IMR-90 (cell line): Measurements from ENCODE around the gene SAPCD1. TPM values are rescaled to one million over a fixed set of nuclear protein-coding genes. Genes with fewer than 3 reads are reported as not detected.

Experiments used
- ATAC-seq: fragments of 200-7000 bp; cut with Tn5 transposase; 2 replicates; pipeline ENCODE4 v1.9.1; 2020; ENCODE audit warnings: low read depth, mild to moderate bottlenecking, moderate library complexity
- BruUV-seq: library from RNA; stranded (reverse); fragments of 400-500 nt; replicated peaks from 2 replicates; lab custom pipeline; 2021; lab: Mats Ljungman, UMichigan
- CTCF ChIA-PET: fragments of 300-600 bp; formaldehyde crosslinking; extraction: SDS; loops from one replicate; lab custom pipeline; 2021; ENCODE audit warnings: antibody characterized with exemption; lab: Yijun Ruan, JAX
- POLR2A ChIA-PET: fragments of 300-600 bp; sonication (Branson Sonifier 250); formaldehyde crosslinking; loops from one replicate; lab custom pipeline; 2022; ENCODE audit warnings: antibody characterized with exemption; ENCODE audit not compliant: unreplicated experiment; lab: Charles Lee
- DNase-seq: peaks from one replicate; pipeline ENCODE4 v3.0.0; 2013
- H2AFZ ChIP-seq: replicated peaks from 2 replicates; pipeline ENCODE3; 2013; ENCODE audit warnings: low read length, mild to moderate bottlenecking; ENCODE audit not compliant: poor library complexity
- H2AK5ac ChIP-seq: 2 replicates; pipeline ENCODE4 v1.6.1; 2013; ENCODE audit warnings: low read depth, low read length, inconsistent platforms
- H2AK9ac ChIP-seq: replicated peaks from 2 replicates; pipeline ENCODE3; 2013; ENCODE audit warnings: mild to moderate bottlenecking, low read depth, low read length, moderate library complexity; ENCODE audit not compliant: poor library complexity
- H2BK120ac ChIP-seq: 2 replicates; pipeline ENCODE4 v1.6.1; 2013; ENCODE audit warnings: low read depth, low read length, inconsistent platforms
- H2BK15ac ChIP-seq: 3 replicates; pipeline ENCODE4 v1.6.1; 2013; ENCODE audit warnings: low read depth, low read length, inconsistent platforms
- H2BK20ac ChIP-seq: 2 replicates; pipeline ENCODE4 v1.6.1; 2013; ENCODE audit warnings: low read depth, mild to moderate bottlenecking, inconsistent platforms, low read length, moderate library complexity
- H2BK5ac ChIP-seq: 2 replicates; pipeline ENCODE4 v1.6.1; 2013; ENCODE audit warnings: mild to moderate bottlenecking, low read depth, low read length, inconsistent platforms; ENCODE audit not compliant: poor library complexity, severe bottlenecking
- H3K14ac ChIP-seq: replicated peaks from 2 replicates; pipeline ENCODE4 v1.6.1; 2013; ENCODE audit warnings: low read depth, low read length, inconsistent platforms
- H3K18ac ChIP-seq: 2 replicates; pipeline ENCODE4 v1.6.1; 2013; ENCODE audit warnings: low read depth, low read length, control low read depth
- H3K23ac ChIP-seq: 2 replicates; pipeline ENCODE4 v1.6.1; 2013; ENCODE audit warnings: low read depth, low read length, inconsistent platforms
- H3K27ac ChIP-seq: 2 replicates; pipeline ENCODE4 v1.5.1; 2013; ENCODE audit warnings: mild to moderate bottlenecking, control low read depth, low read length; ENCODE audit not compliant: insufficient read depth
- H3K27me3 ChIP-seq: 2 replicates; pipeline ENCODE4 v1.6.1; 2013; ENCODE audit warnings: low read length; ENCODE audit not compliant: control insufficient read depth, insufficient read depth
- H3K36me3 ChIP-seq: 2 replicates; pipeline ENCODE4 v1.6.1; 2013; ENCODE audit warnings: low read length, mixed read lengths; ENCODE audit not compliant: control insufficient read depth, insufficient read depth
- H3K4ac ChIP-seq: 2 replicates; pipeline ENCODE4 v1.6.1; 2013; ENCODE audit warnings: low read depth, low read length, inconsistent platforms
- H3K4me1 ChIP-seq: 2 replicates; pipeline ENCODE4 v1.6.1; 2013; ENCODE audit warnings: low read length, mixed read lengths; ENCODE audit not compliant: control insufficient read depth, insufficient read depth
- H3K4me2 ChIP-seq: 2 replicates; pipeline ENCODE4 v1.6.1; 2013; ENCODE audit warnings: low read depth, mild to moderate bottlenecking, control low read depth, low read length, moderate library complexity
- H3K4me3 ChIP-seq: 2 replicates; pipeline ENCODE4 v1.5.1; 2013; ENCODE audit warnings: low read depth, mild to moderate bottlenecking, control low read depth, low read length, moderate library complexity; ENCODE audit not compliant: insufficient read depth
- H3K56ac ChIP-seq: 2 replicates; pipeline ENCODE4 v1.6.1; 2013; ENCODE audit warnings: low read length, inconsistent platforms; ENCODE audit not compliant: insufficient read depth; ENCODE audit errors: extremely low read depth
- H3K79me1 ChIP-seq, 2 experiments: 2 replicates each; pipeline ENCODE4 v1.6.1; 2013; ENCODE audit warnings: low read length in 2 of 2, inconsistent platforms in 1 of 2, low read depth in 1 of 2
- H3K9ac ChIP-seq: 2 replicates; pipeline ENCODE4 v1.6.1; 2013; ENCODE audit warnings: low read depth, low read length, control low read depth
- H3K9me1 ChIP-seq: 2 replicates; pipeline ENCODE4 v1.6.1; 2013; ENCODE audit warnings: low read length, inconsistent platforms; ENCODE audit not compliant: insufficient read depth
- H3K9me3 ChIP-seq: 2 replicates; pipeline ENCODE4 v1.6.1; 2013; ENCODE audit warnings: low read length; ENCODE audit not compliant: control insufficient read depth, insufficient read depth
- H4K20me1 ChIP-seq: 2 replicates; pipeline ENCODE4 v1.6.1; 2013; ENCODE audit warnings: low read length, inconsistent platforms; ENCODE audit not compliant: insufficient read depth
- H4K5ac ChIP-seq: 2 replicates; pipeline ENCODE4 v1.6.1; 2013; ENCODE audit warnings: mild to moderate bottlenecking, low read depth, low read length, control low read depth
- H4K8ac ChIP-seq, 2 experiments: 2 replicates each; pipeline ENCODE4 v1.6.1; 2013; ENCODE audit warnings: low read depth in 2 of 2, low read length in 2 of 2, control low read depth in 1 of 2, inconsistent platforms in 1 of 2
- H4K91ac ChIP-seq: 2 replicates; pipeline ENCODE4 v1.6.1; 2013; ENCODE audit warnings: low read depth, low read length, inconsistent platforms; ENCODE audit not compliant: insufficient read depth
- CEBPB ChIP-seq: IDR thresholded peaks from 2 replicates; pipeline ENCODE4 v1.6.1; 2012; ENCODE audit warnings: low read depth, low read length, improper control_type of control experiment
- CHD1 ChIP-seq: IDR thresholded peaks from 2 replicates; pipeline ENCODE4 v1.6.1; 2012; ENCODE audit warnings: low read depth, low read length, improper control_type of control experiment
- MAFK ChIP-seq: IDR thresholded peaks from 2 replicates; pipeline ENCODE4 v1.6.1; 2012; ENCODE audit warnings: low read depth, low read length, improper control_type of control experiment
- MAZ ChIP-seq: IDR thresholded peaks from 2 replicates; pipeline ENCODE4 v1.6.1; 2012; ENCODE audit warnings: low read depth, mild to moderate bottlenecking, low read length, improper control_type of control experiment, moderate library complexity, borderline replicate concordance
- MXI1 ChIP-seq: IDR thresholded peaks from 2 replicates; pipeline ENCODE4 v1.6.1; 2012; ENCODE audit warnings: low read depth, mild to moderate bottlenecking, low read length, moderate library complexity, borderline replicate concordance
- RCOR1 ChIP-seq: IDR thresholded peaks from 2 replicates; pipeline ENCODE4 v1.6.1; 2012; ENCODE audit warnings: mild to moderate bottlenecking, low read length, improper control_type of control experiment; ENCODE audit not compliant: insufficient replicate concordance
- WGBS, 2 experiments: methylation state at CpG; one replicate each; pipeline versions ENCODE4 v1.1.5 to v1.1.7; 2013; ENCODE audit warnings: missing lambda C conversion rate in 2 of 2; ENCODE audit not compliant: insufficient read length in 1 of 2; ENCODE audit errors: extremely low coverage in 2 of 2; 5-methylcytosine and 5-hydroxymethylcytosine counted together
- dilution Hi-C: fragments of 300-500 bp; cut with HindIII; formaldehyde crosslinking; loops from one replicate; pipeline ENCODE4 v1.14.3; 2018; ENCODE audit warnings: low sequenced_read_pairs; ENCODE audit not compliant: unreplicated experiment
- in situ Hi-C: fragments of 300-500 bp; cut with MboI; formaldehyde crosslinking; loops from 3 replicates; pipeline ENCODE4 v1.14.3; 2019; ENCODE audit warnings: low sequenced_read_pairs, inconsistent platforms, mixed read lengths
- intact Hi-C: fragments of 100-400 bp; cut with micrococcal nuclease; formaldehyde crosslinking; loops from 2 replicates; pipeline ENCODE4 v1.10.0; 2022
- polyA plus RNA-seq, 3 experiments: library from polyadenylated mRNA; depleted of rRNA; stranded (reverse); fragments of >200 nt; gene quantifications; 2 replicates each; pipeline ENCODE4 v1.2.3, GENCODE V29; 2012; ENCODE audit warnings: low replicate concordance in 1 of 3
- total RNA-seq: library from RNA; depleted of rRNA; stranded (reverse); fragments of >200 nt; gene quantifications from 2 replicates; pipeline ENCODE4 v1.2.3, GENCODE V29; 2012
- TF ChIP-seq, protein P1 (sequence below): fragments of 150-350 bp; IDR thresholded peaks from 2 replicates; pipeline ENCODE4 v1.6.1; 2016; ENCODE audit warnings: low read depth, mild to moderate bottlenecking, low read length, moderate library complexity, borderline replicate concordance
- TF ChIP-seq, protein P2 (sequence below): conservative IDR thresholded peaks from 2 replicates; pipeline ENCODE4 v1.5.1; 2012; ENCODE audit warnings: mild to moderate bottlenecking, low read depth, low read length, improper control_type of control experiment

SAPCD1 gene
- total and polyA plus RNA-seq, 2 of the 4 experiments (the other 2 are of a cell fraction) = 2.3 TPM; not detected in 1

DNA sequence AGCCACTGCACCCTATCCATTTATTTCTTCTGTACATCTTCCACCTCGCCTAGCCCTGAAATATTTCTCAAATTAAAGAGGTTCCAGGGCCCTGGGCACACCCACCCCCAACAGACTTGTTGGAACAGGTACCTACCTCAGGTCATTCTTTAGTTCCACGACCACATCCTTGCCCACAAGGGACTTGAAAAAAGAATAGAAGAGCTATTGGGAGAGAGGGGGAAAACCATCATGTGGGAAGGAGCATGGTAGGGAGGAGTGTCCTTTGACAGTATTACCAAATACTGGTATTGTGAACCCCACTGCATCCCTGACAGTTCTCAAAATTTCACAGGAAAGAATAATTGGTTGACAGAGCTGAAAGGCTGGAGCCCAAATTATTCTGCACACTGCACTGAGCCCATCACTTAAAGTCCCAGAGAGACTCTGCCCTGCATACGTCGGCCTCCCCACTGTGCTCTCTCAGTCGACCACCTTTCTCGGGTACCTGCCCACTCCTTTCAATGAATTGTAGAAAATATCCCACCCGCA is 43.5 kb downstream of the SAPCD1 start:
- Histone ChIP-seq H3K56ac (peak overlapping the region; percentile 94), H3K4me3 (peak overlapping the region; percentile 57), H2AK5ac (peak overlapping the region; percentile 74), H3K4ac (peak overlapping the region; percentile 90), H3K9ac (peak overlapping the region; percentile 90), H4K91ac (peak overlapping the region; percentile 79), H4K8ac (peak overlapping the region; percentile 55 to 78), H3K9me1 (no peaks in the 10 kb centered on the region; the same call in 1 of the 2 replicates), H3K23ac (peak overlapping the region; percentile 65), H3K18ac (no peak overlapping the region), H4K5ac (peak overlapping the region; percentile 43; the same call in 1 of the 2 replicates), H2BK15ac (no peak overlapping the region), H3K27me3 (no peaks in the 10 kb centered on the region), H3K4me2 (peak overlapping the region; percentile 90), H3K79me1 (peaks cover 15 to 29% of the 10 kb centered on the region in 2 experiments), H2AFZ (peak overlapping the region; percentile 90), H2BK120ac (no peak overlapping the region), H3K9me3 (no peaks in the 10 kb centered on the region), H3K14ac (peak overlapping the region; percentile 51), H3K36me3 (peaks cover 2% of the 10 kb centered on the region; the same call in 1 of the 2 replicates), H2BK20ac (no peak overlapping the region), H2BK5ac (peak overlapping the region; percentile 61), H3K4me1 (peaks cover 3% of the 10 kb centered on the region; the same call in 1 of the 2 replicates), H2AK9ac (peak overlapping the region; percentile 86), H3K27ac (peak overlapping the region; percentile 46), H4K20me1 (no peaks in the 10 kb centered on the region)
- dilution Hi-C loops = no loop called here
- BruUV-seq = no TSS peak
- DNase-seq (no peak), ATAC-seq (no peak)
- ChIA-PET CTCF (interaction anchor here (2.5 kb wide), 1 partner anchor 10 kb away, joined by 10 read pairs; the partner anchor contains the start of gene VARS1), POLR2A (interaction anchor here (1.0 kb wide), 1 partner anchor 9 kb away, joined by 11 read pairs; the partner anchor contains the start of genes HSPA1A and HSPA1L)
- 0% methylated on average over 4 of the region's 7 CpGs; no CpG with 5 or more reads in 1 of the 2 experiments for WGBS, 2 experiments
- intact Hi-C loops = no loop called here
- TF ChIP-seq, protein P1, sequence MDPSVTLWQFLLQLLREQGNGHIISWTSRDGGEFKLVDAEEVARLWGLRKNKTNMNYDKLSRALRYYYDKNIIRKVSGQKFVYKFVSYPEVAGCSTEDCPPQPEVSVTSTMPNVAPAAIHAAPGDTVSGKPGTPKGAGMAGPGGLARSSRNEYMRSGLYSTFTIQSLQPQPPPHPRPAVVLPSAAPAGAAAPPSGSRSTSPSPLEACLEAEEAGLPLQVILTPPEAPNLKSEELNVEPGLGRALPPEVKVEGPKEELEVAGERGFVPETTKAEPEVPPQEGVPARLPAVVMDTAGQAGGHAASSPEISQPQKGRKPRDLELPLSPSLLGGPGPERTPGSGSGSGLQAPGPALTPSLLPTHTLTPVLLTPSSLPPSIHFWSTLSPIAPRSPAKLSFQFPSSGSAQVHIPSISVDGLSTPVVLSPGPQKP = no peak
- no peak for TF ChIP-seq CHD1
- no peak for TF ChIP-seq RCOR1
- TF ChIP-seq CEBPB = no peak
- no peak for TF ChIP-seq MXI1
- no peak for TF ChIP-seq MAZ
- no peak for TF ChIP-seq MAFK
- TF ChIP-seq, protein P2, sequence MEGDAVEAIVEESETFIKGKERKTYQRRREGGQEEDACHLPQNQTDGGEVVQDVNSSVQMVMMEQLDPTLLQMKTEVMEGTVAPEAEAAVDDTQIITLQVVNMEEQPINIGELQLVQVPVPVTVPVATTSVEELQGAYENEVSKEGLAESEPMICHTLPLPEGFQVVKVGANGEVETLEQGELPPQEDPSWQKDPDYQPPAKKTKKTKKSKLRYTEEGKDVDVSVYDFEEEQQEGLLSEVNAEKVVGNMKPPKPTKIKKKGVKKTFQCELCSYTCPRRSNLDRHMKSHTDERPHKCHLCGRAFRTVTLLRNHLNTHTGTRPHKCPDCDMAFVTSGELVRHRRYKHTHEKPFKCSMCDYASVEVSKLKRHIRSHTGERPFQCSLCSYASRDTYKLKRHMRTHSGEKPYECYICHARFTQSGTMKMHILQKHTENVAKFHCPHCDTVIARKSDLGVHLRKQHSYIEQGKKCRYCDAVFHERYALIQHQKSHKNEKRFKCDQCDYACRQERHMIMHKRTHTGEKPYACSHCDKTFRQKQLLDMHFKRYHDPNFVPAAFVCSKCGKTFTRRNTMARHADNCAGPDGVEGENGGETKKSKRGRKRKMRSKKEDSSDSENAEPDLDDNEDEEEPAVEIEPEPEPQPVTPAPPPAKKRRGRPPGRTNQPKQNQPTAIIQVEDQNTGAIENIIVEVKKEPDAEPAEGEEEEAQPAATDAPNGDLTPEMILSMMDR = no peak
- in situ Hi-C loops = no loop called here
